Measurements from ENCODE around the gene CACNA2D2. TPM values are rescaled to one million over a fixed set of nuclear protein-coding genes. Genes with fewer than 3 reads are reported as not detected.

The CACNA2D2 gene
- total and polyA plus RNA-seq, 2 of the 13 experiments (the other 11 are each of a cell fraction or from before 2014, with no cell fraction given): not detected

- Histone ChIP-seq H4K20me1 (ENCODE audit: insufficient read depth, low read length) (no peaks in the 10 kb centered on the region), H2AFZ (ENCODE audit: low read length) (no peak overlapping the region), H3K4me1 (ENCODE audit: insufficient read depth, low read length) (peaks cover 71% of the 10 kb centered on the region), H3K27me3 (ENCODE audit: control insufficient read depth in 1 of 2, insufficient read depth in 2 of 2, low read length in 2 of 2) (no peaks in the 10 kb centered on the region; a peak in 1 of 5 replicates), H3K9ac (ENCODE audit: insufficient read depth, low read depth, low read length) (peak overlapping the region; percentile 99), H3K4me3 (replicated peaks in 1 of 3; ENCODE audit: insufficient read depth in 1 of 3, low read depth in 2 of 3, low read length in 3 of 3) (peak overlapping the region in 1 of 3 experiments; percentile 91; a peak in 1 of 6 replicates), H3K4me2 (ENCODE audit: low read depth, low read length) (peak overlapping the region; percentile 94), H3K9me3 (ENCODE audit: low read length) (no peaks in the 10 kb centered on the region), H3K27ac (ENCODE audit: extremely low read length, insufficient read depth, low read length) (peak overlapping the region; percentile 100), H3K79me2 (ENCODE audit: insufficient read depth, low read length) (peaks cover 38% of the 10 kb centered on the region), H3K36me3 (replicated peaks in 1 of 2; ENCODE audit: control insufficient read depth in 1 of 2, insufficient read depth in 2 of 2, low read length in 2 of 2) (peaks cover 7 to 26% of the 10 kb centered on the region in 2 experiments)
- DNase-seq (ENCODE audit: low spot score) (no peak), FAIRE-seq (peak; percentile 44), ATAC-seq (no peak)
- in situ Hi-C loops (cut with HindIII; ENCODE audit: extremely low pct_ligation_motif_present, low pct_unique_long_range_greater_than_20kb) (loop anchor here (5.0 kb wide), 1 partner anchor 61 kb away; no protein-coding TSS in a partner anchor), intact Hi-C loops (cut with micrococcal nuclease; ENCODE audit: unreplicated experiment) (no loop called here)
- ChIA-PET POLR2A (interaction anchor here (0.7 to 13.0 kb wide), 7 partner anchors 13 to 60 kb away, joined by 3 to 222 read pairs (median 11); partner anchors contain the start of genes CYB561D2, HYAL1, HYAL3 and IFRD2), CTCF (ENCODE audit: low intra/inter-chr PET ratio, low total read pairs) (interaction anchor here (2.3 kb wide), 1 partner anchor 20 kb away, joined by 15 read pairs; the partner anchor contains the start of gene HYAL1)
- WGBS (ENCODE audit: low lambda C conversion rate): 56% methylated on average over 4 of the region's 4 CpGs
- no TSS peak for BruUV-seq (replicated peaks)
- TF ChIP-seq ZNF263 (CRISPR knock-in tag; IDR thresholded peaks at IDR 0.05): peak; percentile 48; the same call in 1 of the 2 replicates
- TF ChIP-seq ZNF160 (CRISPR knock-in tag; IDR thresholded peaks at IDR 0.05): no peak
- no peak for TF ChIP-seq SNAPC4 (CRISPR knock-in tag; IDR thresholded peaks at IDR 0.05)
- TF ChIP-seq ATM (IDR thresholded peaks at IDR 0.05; ENCODE audit: borderline replicate concordance): no peak
- no peak for TF ChIP-seq ZHX2 (IDR thresholded peaks at IDR 0.05; ENCODE audit: low read depth)
- TF ChIP-seq ZHX2 (CRISPR knock-in tag; IDR thresholded peaks at IDR 0.05; ENCODE audit: borderline replicate concordance): no peak
- TF ChIP-seq ZNF841 (CRISPR knock-in tag; IDR thresholded peaks at IDR 0.05; ENCODE audit: borderline replicate concordance): no peak
- no peak for TF ChIP-seq ZNF234 (CRISPR knock-in tag; conservative IDR thresholded peaks at IDR 0.05)
- TF ChIP-seq ZNF350 (CRISPR knock-in tag; IDR thresholded peaks at IDR 0.05; ENCODE audit: borderline replicate concordance, low read depth): no peak
- TF ChIP-seq ZNF333 (CRISPR knock-in tag; IDR thresholded peaks at IDR 0.05; ENCODE audit: borderline replicate concordance): no peak
- no peak for TF ChIP-seq RAD21 (CRISPR knock-in tag; IDR thresholded peaks at IDR 0.05)
- no peak for TF ChIP-seq THAP8 (CRISPR knock-in tag; IDR thresholded peaks at IDR 0.05; ENCODE audit: borderline replicate concordance)
These were observed 180.3 kb downstream of the CACNA2D2 start for GRCh38 chr3:50323092-50323600.

Data from HepG2 (cell line).